ENCODE data around the gene DGKB. TPM values are rescaled to one million over a fixed set of nuclear protein-coding genes. Genes with fewer than 3 reads are reported as not detected.

Gene DGKB
- total RNA-seq, 1 experiment from 2014 or later: 1.9 TPM

- Mint-ChIP-seq H3K36me3 (no peaks in the 10 kb centered on the region), H3K4me3 (no peak overlapping the region), H3K27ac (no peak overlapping the region), H3K4me1 (peaks cover 7% of the 10 kb centered on the region), H3K9me3 (peaks cover 17% of the 10 kb centered on the region), H3K27me3 (ENCODE audit: low read depth) (no peaks in the 10 kb centered on the region)
- no peak for TF ChIP-seq SMAD4 (CRISPR knock-in tag; IDR thresholded peaks at IDR 0.05)
- no peak for TF ChIP-seq ATF1 (CRISPR knock-in tag; IDR thresholded peaks at IDR 0.05)
- no peak for TF ChIP-seq ZNF416 (CRISPR knock-in tag; IDR thresholded peaks at IDR 0.05)
- TF ChIP-seq IRF2 (CRISPR knock-in tag; IDR thresholded peaks at IDR 0.05; ENCODE audit: borderline replicate concordance, low read depth): no peak
- no peak for TF ChIP-seq ESRRA (CRISPR knock-in tag; IDR thresholded peaks at IDR 0.05; ENCODE audit: borderline replicate concordance)
- TF ChIP-seq ETV6 (CRISPR knock-in tag; IDR thresholded peaks at IDR 0.05): no peak
- TF ChIP-seq, protein P1, sequence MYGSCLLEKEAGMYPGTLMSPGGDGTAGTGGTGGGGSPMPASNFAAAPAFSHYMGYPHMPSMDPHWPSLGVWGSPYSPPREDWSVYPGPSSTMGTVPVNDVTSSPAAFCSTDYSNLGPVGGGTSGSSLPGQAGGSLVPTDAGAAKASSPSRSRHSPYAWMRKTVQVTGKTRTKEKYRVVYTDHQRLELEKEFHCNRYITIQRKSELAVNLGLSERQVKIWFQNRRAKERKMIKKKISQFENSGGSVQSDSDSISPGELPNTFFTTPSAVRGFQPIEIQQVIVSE (CRISPR knock-in tag; IDR thresholded peaks at IDR 0.05; ENCODE audit: borderline replicate concordance): no peak
- TF ChIP-seq MYBL2 (CRISPR knock-in tag; IDR thresholded peaks at IDR 0.05): no peak
- TF ChIP-seq ZNF425 (CRISPR knock-in tag; conservative IDR thresholded peaks at IDR 0.05): no peak
- TF ChIP-seq RORB (CRISPR knock-in tag; IDR thresholded peaks at IDR 0.05): no peak
- TF ChIP-seq, protein P2, sequence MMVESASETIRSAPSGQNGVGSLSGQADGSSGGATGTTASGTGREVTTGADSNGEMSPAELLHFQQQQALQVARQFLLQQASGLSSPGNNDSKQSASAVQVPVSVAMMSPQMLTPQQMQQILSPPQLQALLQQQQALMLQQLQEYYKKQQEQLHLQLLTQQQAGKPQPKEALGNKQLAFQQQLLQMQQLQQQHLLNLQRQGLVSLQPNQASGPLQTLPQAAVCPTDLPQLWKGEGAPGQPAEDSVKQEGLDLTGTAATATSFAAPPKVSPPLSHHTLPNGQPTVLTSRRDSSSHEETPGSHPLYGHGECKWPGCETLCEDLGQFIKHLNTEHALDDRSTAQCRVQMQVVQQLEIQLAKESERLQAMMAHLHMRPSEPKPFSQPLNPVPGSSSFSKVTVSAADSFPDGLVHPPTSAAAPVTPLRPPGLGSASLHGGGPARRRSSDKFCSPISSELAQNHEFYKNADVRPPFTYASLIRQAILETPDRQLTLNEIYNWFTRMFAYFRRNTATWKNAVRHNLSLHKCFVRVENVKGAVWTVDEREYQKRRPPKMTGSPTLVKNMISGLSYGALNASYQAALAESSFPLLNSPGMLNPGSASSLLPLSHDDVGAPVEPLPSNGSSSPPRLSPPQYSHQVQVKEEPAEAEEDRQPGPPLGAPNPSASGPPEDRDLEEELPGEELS (CRISPR knock-in tag; IDR thresholded peaks at IDR 0.05): no peak
- no peak for TF ChIP-seq NR3C1 (CRISPR knock-in tag; conservative IDR thresholded peaks at IDR 0.05; ENCODE audit: low read depth)
- no peak for TF ChIP-seq SOX15 (CRISPR knock-in tag; IDR thresholded peaks at IDR 0.05)
- TF ChIP-seq USF2 (CRISPR knock-in tag; IDR thresholded peaks at IDR 0.05): no peak
- TF ChIP-seq E2F4 (CRISPR knock-in tag; IDR thresholded peaks at IDR 0.05; ENCODE audit: borderline replicate concordance, low read depth): no peak
- CTCF ChIA-PET: no interaction called here
- DNase-seq (ENCODE audit: low spot score) (no peak), ATAC-seq (no peak)
- POLR2A ChIA-PET: no interaction called here
Observed at GRCh38 chr7:14800664-14801063, 101.9 kb downstream of the DGKB start.

GRCh38 chr7:14793151-14793550 lies 109.4 kb downstream of the DGKB start:
- ChIA-PET POLR2A (no interaction called here), CTCF (no interaction called here)
- Mint-ChIP-seq H3K9me3 (peaks cover 29% of the 10 kb centered on the region), H3K27ac (peak overlapping the region; percentile 13; the same call in 1 of the 2 replicates), H3K36me3 (peaks cover 4% of the 10 kb centered on the region; the same call in 1 of the 2 replicates), H3K4me3 (no peak overlapping the region), H3K27me3 (ENCODE audit: low read depth) (no peaks in the 10 kb centered on the region), H3K4me1 (peaks cover 37% of the 10 kb centered on the region)
- no peak for TF ChIP-seq OVOL2 (CRISPR knock-in tag; IDR thresholded peaks at IDR 0.05; ENCODE audit: borderline replicate concordance)
- no peak for TF ChIP-seq E2F5 (CRISPR knock-in tag; IDR thresholded peaks at IDR 0.05)
- no peak for TF ChIP-seq SP1 (CRISPR knock-in tag; conservative IDR thresholded peaks at IDR 0.05)
- TF ChIP-seq GABPB1 (CRISPR knock-in tag; IDR thresholded peaks at IDR 0.05): no peak
- TF ChIP-seq NFATC4 (CRISPR knock-in tag; IDR thresholded peaks at IDR 0.05): no peak
- TF ChIP-seq, protein P3, sequence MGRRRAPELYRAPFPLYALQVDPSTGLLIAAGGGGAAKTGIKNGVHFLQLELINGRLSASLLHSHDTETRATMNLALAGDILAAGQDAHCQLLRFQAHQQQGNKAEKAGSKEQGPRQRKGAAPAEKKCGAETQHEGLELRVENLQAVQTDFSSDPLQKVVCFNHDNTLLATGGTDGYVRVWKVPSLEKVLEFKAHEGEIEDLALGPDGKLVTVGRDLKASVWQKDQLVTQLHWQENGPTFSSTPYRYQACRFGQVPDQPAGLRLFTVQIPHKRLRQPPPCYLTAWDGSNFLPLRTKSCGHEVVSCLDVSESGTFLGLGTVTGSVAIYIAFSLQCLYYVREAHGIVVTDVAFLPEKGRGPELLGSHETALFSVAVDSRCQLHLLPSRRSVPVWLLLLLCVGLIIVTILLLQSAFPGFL (CRISPR knock-in tag; IDR thresholded peaks at IDR 0.05; ENCODE audit: borderline replicate concordance): no peak
- TF ChIP-seq, protein P1 (CRISPR knock-in tag; IDR thresholded peaks at IDR 0.05; ENCODE audit: borderline replicate concordance): no peak
- TF ChIP-seq USF2 (CRISPR knock-in tag; IDR thresholded peaks at IDR 0.05): no peak
- no peak for TF ChIP-seq ZNF425 (CRISPR knock-in tag; conservative IDR thresholded peaks at IDR 0.05)
- ATAC-seq (peak; percentile 76), DNase-seq (ENCODE audit: low spot score) (no peak)
